ENCODE results near the gene TMEM14C.
"Not testable (repeated sequence)": the region's sequence is repeated elsewhere in the genome, so short reads cannot be mapped to it uniquely, and the experiment has no call there.

Gene TMEM14C

GRCh38 chr6:10720960-10721849 lies 1.7 kb upstream of the TMEM14C start:
- not testable (repeated sequence) for DNase-seq (ENCODE audit: low spot score)

- no peak for DNase-seq (ENCODE audit: low spot score)
These were observed 860 bp upstream of the TMEM14C start for GRCh38 chr6:10721850-10722569.

GRCh38 chr6:10722570-10722819 lies 375 bp upstream of the TMEM14C start:
- DNase-seq (ENCODE audit: low spot score), result no peak

- DNase-seq (ENCODE audit: low spot score), result no peak
These were observed 654 bp downstream of the TMEM14C start for GRCh38 chr6:10723567-10723881.

- no peak for DNase-seq (ENCODE audit: low spot score)
These were observed 2.2 kb downstream of the TMEM14C start for GRCh38 chr6:10725044-10725443.

- peak; percentile 66 for DNase-seq (ENCODE audit: low spot score)
These were observed 2.8 kb downstream of the TMEM14C start for GRCh38 chr6:10725716-10726115.

GRCh38 chr6:10730254-10730653 lies 7.4 kb downstream of the TMEM14C start:
- DNase-seq (ENCODE audit: low spot score), result no peak

GRCh38 chr6:10733151-10733715 lies 10.4 kb downstream of the TMEM14C start:
- no peak for DNase-seq (ENCODE audit: low spot score)

GRCh38 chr6:10733863-10734262 lies 11.0 kb downstream of the TMEM14C start:
- DNase-seq (ENCODE audit: low spot score), result no peak

GRCh38 chr6:10736731-10737130 lies 13.9 kb downstream of the TMEM14C start:
- DNase-seq (ENCODE audit: low spot score), result no peak

GRCh38 chr6:10740061-10740460 lies 17.2 kb downstream of the TMEM14C start:
- no peak for DNase-seq (ENCODE audit: low spot score)

- DNase-seq (ENCODE audit: low spot score), result not testable (repeated sequence)
These were observed 18.8 kb downstream of the TMEM14C start for GRCh38 chr6:10741643-10742042.

GRCh38 chr6:10742251-10742650 lies 19.4 kb downstream of the TMEM14C start:
- DNase-seq (ENCODE audit: low spot score), result no peak

GRCh38 chr6:10743515-10743914 lies 20.6 kb downstream of the TMEM14C start:
- DNase-seq (ENCODE audit: low spot score), result no peak

- no peak for DNase-seq (ENCODE audit: low spot score)
These were observed 22.2 kb downstream of the TMEM14C start for GRCh38 chr6:10745116-10745515.

- DNase-seq (ENCODE audit: low spot score), result peak; percentile 25
These were observed 24.0 kb downstream of the TMEM14C start for GRCh38 chr6:10746915-10747250.

GRCh38 chr6:10747251-10747972 lies 24.5 kb downstream of the TMEM14C start, which contains the start of gene TMEM14B:
Gene TMEM14B (plus strand): TSS chr6:10747805. CDS start chr6:10749246, 1,441 bp downstream.
- DNase-seq (ENCODE audit: low spot score), result peak; percentile 96

GRCh38 chr6:10749734-10750133 lies 26.9 kb downstream of the TMEM14C start:
- DNase-seq (ENCODE audit: low spot score), result no peak

- DNase-seq (ENCODE audit: low spot score), result not testable (repeated sequence)
These were observed 27.7 kb downstream of the TMEM14C start for GRCh38 chr6:10750568-10750967.

GRCh38 chr6:10751757-10752156 lies 28.9 kb downstream of the TMEM14C start:
- not testable (repeated sequence) for DNase-seq (ENCODE audit: low spot score)

- no peak for DNase-seq (ENCODE audit: low spot score)
These were observed 33.2 kb downstream of the TMEM14C start for GRCh38 chr6:10756085-10756484.

- DNase-seq (ENCODE audit: low spot score), result peak; percentile 45
These were observed 36.5 kb downstream of the TMEM14C start for GRCh38 chr6:10759312-10759839.

All from pons (tissue), 1 donor.